ENCODE results near the gene TMEM120A.

TMEM120A gene

DNA sequence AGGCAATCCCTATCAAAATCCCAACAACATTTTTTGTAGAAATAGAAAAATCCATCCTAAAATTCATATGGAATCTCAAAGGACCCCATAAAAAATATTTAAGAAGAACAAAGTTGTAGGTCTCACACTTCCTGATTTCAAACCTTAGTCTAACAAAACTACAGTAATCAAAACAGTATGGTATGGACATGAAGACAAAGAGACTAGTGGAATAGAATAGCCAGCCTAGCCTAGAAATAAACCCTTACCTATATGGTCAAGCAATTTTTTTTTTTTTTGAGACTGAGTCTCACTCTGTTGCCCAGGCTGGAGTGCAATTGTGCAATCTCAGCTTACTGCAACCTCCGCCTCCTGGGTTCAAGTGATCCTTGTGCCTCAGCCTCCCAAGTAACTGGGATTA is 3.6 kb upstream of the TMEM120A start:
- in situ Hi-C loops (cut with MboI; ENCODE audit: low sequenced_read_pairs): no loop called here

DNA sequence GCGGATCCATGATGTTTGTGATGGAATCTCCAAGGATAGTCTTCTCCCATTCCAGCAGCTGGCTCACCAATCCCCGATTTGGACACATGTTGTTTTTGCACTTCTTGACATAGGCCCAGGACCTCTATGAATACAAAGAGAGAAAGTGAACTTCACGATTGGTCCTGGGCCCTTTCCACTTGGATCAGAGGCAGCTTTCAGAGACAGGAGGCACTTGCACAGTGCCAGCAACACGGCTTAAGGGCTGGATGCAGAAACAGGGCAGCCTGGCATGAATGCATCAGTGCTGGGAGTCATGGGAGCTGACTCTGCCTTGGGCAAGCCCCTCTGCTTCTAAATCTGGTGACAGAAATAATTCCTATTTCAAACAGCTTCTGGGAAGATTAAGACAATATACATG is 2.1 kb upstream of the TMEM120A start:
- in situ Hi-C loops (cut with MboI; ENCODE audit: low sequenced_read_pairs): no loop called here

GRCh38 chr7:75995996-75996395 is 1.6 kb upstream of the TMEM120A start:
- in situ Hi-C loops (cut with MboI; ENCODE audit: low sequenced_read_pairs): no loop called here

DNA sequence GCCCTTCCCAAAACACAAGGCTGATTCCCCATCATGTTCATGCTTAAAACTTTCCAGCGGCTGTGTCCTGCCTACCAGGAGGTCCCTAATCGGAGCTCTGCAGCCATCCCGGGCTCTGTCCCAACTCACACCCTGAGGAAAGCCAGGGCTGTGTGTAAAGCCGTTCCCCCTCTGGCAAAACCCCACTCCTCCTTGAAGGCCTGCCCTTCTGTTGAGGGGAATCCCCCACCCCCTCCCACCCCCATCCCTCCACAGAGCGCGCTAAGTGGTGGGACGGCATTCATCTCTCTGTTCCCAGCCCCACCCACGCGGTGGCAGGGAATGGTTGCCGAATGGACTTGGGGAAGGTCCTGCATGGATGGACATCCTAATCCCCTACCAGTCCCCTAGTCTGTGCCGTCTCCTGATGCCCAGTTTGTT is 667 bp upstream of the TMEM120A start:
- in situ Hi-C loops (cut with MboI; ENCODE audit: low sequenced_read_pairs): no loop called here

GRCh38 chr7:75993689-75994387 is 557 bp downstream of the TMEM120A start:
- in situ Hi-C loops (cut with MboI; ENCODE audit: low sequenced_read_pairs): no loop called here

GRCh38 chr7:75992083-75992755 is 2.2 kb downstream of the TMEM120A start:
- in situ Hi-C loops (cut with MboI; ENCODE audit: low sequenced_read_pairs): no loop called here

DNA sequence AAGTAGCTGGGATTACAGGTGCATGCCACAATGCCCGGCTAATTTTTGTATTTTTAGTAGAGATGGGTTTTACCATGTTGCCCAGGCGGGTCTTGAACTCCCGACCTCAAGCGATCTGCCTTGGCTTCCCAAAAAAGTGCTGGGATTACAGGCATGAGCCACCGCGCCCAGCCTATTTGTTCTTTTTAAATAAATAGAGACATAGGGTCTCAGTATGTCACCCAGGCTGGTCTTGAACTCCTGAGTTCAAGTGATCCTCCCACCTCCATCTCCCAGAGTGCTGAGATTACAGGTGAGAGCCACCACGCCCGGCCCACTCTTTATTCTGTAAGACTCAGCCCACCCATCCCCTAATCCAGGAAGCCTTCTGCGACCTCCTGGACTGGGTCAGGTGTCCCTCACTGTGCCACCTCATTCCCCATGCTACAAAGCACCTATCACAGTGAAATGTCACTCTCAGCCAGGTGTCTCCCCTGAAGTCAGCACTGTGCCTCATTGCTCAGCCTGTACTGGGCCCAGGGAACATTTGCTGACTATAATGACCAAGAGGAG is 2.8 kb downstream of the TMEM120A start:
- in situ Hi-C loops (cut with MboI; ENCODE audit: low sequenced_read_pairs): no loop called here

GRCh38 chr7:75989500-75990388 is 4.7 kb downstream of the TMEM120A start:
- in situ Hi-C loops (cut with MboI; ENCODE audit: low sequenced_read_pairs): no loop called here

DNA sequence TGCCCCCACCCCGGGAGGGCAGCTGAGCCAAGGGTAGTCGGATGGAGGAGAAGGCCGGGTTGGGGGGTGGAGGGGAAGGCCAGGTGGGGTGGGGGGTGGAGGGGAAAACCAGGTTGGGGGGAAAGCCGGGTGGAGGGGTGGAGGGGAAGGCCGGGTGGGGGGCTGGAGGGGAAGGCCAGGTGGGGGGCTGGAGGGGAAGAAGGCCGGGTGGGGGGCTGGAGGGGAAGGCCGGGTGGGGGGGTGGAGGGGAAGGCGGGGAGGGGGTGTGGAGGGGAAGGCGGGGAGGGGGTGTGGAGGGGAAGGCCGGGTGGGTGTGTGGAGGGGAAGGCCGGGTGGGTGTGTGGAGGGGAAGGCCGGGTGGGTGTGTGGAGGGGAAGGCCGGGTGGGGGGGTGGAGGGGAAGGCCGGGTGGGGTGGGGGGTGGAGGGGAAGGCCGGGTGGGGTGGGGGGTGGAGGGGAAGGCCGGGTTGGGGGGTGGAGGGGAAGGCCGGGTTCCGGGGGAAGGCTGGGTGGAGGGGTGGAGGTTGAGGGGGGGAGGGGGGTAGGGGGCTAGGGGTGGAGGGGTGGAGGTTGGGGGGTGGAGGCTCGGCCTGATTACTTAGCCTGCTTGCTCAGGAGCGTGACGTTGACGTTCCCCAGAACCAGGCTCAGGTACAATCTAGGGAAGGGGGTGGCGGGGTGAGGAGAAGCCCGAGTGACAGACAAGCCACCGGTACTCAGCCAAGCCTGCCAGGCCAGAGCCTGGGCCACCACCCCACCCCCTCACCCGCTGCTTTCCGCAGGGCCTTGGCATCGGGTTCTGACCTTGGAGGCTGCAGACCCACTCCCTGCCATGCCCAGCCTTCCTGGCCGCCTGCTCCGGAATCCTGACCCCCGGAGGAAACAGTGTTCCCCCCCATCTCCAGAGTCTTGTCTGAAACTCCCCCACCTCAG is 5.6 kb downstream of the TMEM120A start:
- in situ Hi-C loops (cut with MboI; ENCODE audit: low sequenced_read_pairs): no loop called here

GRCh38 chr7:75987805-75988567 is 6.4 kb downstream of the TMEM120A start:
- in situ Hi-C loops (cut with MboI; ENCODE audit: low sequenced_read_pairs): no loop called here

GRCh38 chr7:75987026-75987804 is 7.2 kb downstream of the TMEM120A start:
- in situ Hi-C loops (cut with MboI; ENCODE audit: low sequenced_read_pairs): no loop called here

DNA sequence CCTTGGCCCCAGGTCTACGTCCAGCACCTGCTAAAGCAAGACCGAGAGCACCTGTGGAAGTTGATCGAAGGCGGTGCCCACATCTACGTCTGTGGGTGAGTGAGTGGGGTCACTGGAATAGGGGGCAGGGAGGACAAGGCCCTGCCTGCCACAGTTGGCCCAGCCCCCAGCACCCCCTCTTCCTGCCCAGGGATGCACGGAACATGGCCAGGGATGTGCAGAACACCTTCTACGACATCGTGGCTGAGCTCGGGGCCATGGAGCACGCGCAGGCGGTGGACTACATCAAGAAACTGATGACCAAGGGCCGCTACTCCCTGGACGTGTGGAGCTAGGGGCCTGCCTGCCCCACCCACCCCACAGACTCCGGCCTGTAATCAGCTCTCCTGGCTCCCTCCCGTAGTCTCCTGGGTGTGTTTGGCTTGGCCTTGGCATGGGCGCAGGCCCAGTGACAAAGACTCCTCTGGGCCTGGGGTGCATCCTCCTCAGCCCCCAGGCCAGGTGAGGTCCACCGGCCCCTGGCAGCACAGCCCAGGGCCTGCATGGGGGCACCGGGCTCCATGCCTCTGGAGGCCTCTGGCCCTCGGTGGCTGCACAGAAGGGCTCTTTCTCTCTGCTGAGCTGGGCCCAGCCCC is 8.1 kb downstream of the TMEM120A start:
- in situ Hi-C loops (cut with MboI; ENCODE audit: low sequenced_read_pairs): no loop called here

GRCh38 chr7:75985518-75986146 is 8.8 kb downstream of the TMEM120A start:
- in situ Hi-C loops (cut with MboI; ENCODE audit: low sequenced_read_pairs): no loop called here

GRCh38 chr7:75985009-75985517 is 9.3 kb downstream of the TMEM120A start:
- in situ Hi-C loops (cut with MboI; ENCODE audit: low sequenced_read_pairs): no loop called here

DNA sequence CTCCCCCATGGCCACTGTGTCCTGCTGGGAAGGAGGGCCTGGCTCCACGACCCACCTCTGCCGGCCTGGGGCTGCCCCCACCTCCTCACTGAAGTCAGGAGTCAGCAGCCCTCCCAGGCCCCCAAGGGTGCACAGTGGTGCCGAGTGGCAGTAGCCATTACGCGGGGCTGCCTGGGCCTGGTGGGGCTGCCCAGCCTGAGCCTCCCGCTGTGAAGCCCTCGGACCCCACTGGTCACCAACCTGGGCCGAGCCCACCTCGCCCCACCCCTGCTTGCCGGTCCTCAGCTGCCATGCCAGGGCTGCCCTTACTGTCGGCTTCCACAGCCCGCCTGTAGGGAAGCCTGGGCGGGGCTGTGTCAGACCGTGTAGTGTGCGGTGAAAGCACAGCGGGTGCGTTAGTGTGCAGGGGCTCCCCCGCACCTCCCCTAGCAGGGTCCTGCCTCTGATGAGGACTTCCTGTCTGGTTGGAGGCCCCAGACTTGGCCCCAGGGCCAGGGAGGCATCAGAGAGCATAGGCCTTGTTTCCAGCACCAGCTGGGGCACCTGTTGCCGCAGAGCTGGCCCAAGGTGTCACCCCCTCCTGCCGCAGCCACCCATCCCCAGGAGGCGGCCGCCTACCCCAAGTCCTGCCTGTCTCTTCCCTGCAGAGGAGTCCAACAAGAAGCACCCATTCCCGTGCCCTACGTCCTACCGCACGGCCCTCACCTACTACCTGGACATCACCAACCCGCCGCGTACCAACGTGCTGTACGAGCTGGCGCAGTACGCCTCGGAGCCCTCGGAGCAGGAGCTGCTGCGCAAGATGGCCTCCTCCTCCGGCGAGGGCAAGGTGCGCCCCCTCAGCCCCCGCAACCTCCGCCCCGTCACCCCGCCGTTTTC is 10.0 kb downstream of the TMEM120A start:
- in situ Hi-C loops (cut with MboI; ENCODE audit: low sequenced_read_pairs): no loop called here

DNA sequence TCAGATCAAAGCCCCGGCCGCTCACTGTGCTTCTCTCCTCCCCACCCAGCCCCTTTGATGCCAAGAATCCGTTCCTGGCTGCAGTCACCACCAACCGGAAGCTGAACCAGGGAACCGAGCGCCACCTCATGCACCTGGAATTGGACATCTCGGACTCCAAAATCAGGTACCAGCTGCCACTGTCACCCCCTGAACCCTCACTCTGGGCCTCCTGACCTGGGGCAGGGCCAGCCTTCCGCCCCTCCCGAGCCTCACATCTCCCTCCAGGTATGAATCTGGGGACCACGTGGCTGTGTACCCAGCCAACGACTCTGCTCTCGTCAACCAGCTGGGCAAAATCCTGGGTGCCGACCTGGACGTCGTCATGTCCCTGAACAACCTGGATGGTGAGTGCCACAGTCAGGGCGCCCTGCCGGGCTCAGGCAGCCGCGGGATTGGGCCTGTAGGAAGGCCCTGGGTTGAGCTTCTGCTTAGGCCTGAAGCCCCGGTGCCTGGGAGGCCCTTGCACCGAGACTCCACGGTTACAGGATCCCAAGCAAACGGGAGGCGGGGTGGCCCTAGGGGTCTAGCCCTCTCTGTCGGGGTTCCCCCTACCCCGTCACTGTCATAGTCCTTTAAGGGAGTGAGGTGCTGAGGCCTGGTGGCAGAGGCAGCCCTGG is 10.8 kb downstream of the TMEM120A start:
- in situ Hi-C loops (cut with MboI; ENCODE audit: low sequenced_read_pairs): no loop called here

Measured in HL-60/S4 treated with phorbol 12-myristate 13-acetate at 8.2 ng/mL for 4 days and 3 days (cell line).